GM19372 (cell line): Measurements from ENCODE around the gene SRD5A3.

Source experiments
- ATAC-seq: cut with Tn5 transposase; IDR thresholded peaks from one replicate; pipeline ENCODE4 v1.9.1; 2021; ENCODE audit warnings: mild to moderate bottlenecking, low read depth, moderate library complexity; ENCODE audit not compliant: unreplicated experiment

SRD5A3 gene

GRCh38 chr4:55405073-55405472, 59.0 kb downstream of the SRD5A3 start:
- no peak for ATAC-seq

GRCh38 chr4:55406545-55406944, 60.5 kb downstream of the SRD5A3 start:
- ATAC-seq = no peak

GRCh38 chr4:55407119-55407518, 61.1 kb downstream of the SRD5A3 start:
- ATAC-seq = no peak

- no peak for ATAC-seq
Observed at GRCh38 chr4:55407764-55408163, 61.7 kb downstream of the SRD5A3 start.

GRCh38 chr4:55409468-55410171, 63.6 kb downstream of the SRD5A3 start:
- no peak for ATAC-seq

GRCh38 chr4:55410431-55410830, 64.4 kb downstream of the SRD5A3 start:
- ATAC-seq = no peak

GRCh38 chr4:55411621-55412020, 65.6 kb downstream of the SRD5A3 start:
- ATAC-seq = no peak

GRCh38 chr4:55416176-55416575, 70.1 kb downstream of the SRD5A3 start:
- no peak for ATAC-seq
